DMS53 treated with DMSO at 0.1 percent for 48 hours (cell line): Measurements from ENCODE around the gene SLU7.

Experiments used
- DNase-seq: peaks from one replicate; lab custom pipeline; 2025; ENCODE audit not compliant: unreplicated experiment; lab: John Stamatoyannopoulos, UW

SLU7 gene

GRCh38 chr5:160420331-160420610 is 1.4 kb upstream of the SLU7 start:
- DNase-seq, result no peak

- peak; percentile 32 for DNase-seq
Observed at GRCh38 chr5:160419458-160420330, 813 bp upstream of the SLU7 start.

- DNase-seq, result peak; percentile 94
Observed at GRCh38 chr5:160399402-160400353, 19.2 kb downstream of the SLU7 start, which contains the start of gene FAM200C. TSS of gene FAM200C (minus strand) at chr5:160400054. CDS start at chr5:160395490, 4,564 bp downstream.

DNA sequence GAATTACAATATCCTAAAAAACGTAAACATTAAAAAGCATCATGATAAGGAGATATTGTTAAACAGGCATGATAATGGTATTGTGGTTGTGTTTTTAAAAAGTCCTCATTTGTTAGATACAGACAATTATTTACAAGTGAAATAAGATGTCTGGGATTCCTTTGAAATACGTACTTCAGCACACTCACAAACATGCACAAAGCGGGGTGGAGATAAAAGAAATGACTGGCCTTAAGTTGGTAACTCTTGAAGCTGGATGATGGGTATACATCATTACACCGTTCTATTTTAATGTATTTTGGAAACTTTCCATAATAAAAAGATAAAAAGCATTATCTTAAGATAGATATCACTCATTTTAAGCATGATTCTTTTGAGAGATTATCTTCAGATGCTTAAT is 20.1 kb downstream of the SLU7 start:
- no peak for DNase-seq

GRCh38 chr5:160397492-160397891 is 21.4 kb downstream of the SLU7 start:
- DNase-seq, result no peak

GRCh38 chr5:160395111-160395510 is 23.8 kb downstream of the SLU7 start:
- DNase-seq, result no peak

- DNase-seq, result peak; percentile 25
Observed at GRCh38 chr5:160390787-160391696, 27.8 kb downstream of the SLU7 start.

- no peak for DNase-seq
Observed at GRCh38 chr5:160387445-160387844, 31.4 kb downstream of the SLU7 start.

- DNase-seq, result no peak
Observed at GRCh38 chr5:160385496-160385895, 33.4 kb downstream of the SLU7 start.

- no peak for DNase-seq
Observed at GRCh38 chr5:160384681-160385080, 34.2 kb downstream of the SLU7 start.

DNA sequence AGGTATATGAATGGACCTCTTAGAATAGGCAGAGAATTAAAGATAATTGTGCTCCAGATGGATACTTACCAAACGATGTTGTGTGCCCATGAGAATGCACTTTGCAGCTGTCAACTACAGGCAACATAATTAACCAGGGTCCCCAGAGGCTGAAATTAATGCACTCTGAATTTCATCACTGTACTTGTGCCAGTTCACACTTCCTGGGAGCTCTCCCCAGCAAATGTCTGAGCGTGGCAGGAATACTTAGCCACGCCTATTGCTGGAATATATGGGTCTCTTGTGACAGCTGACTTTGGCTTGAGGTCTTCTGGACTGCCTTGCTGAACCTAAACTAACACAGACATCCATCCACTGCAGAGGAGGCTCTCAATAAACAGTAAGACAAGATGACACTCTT is 36.5 kb downstream of the SLU7 start:
- DNase-seq, result no peak

DNA sequence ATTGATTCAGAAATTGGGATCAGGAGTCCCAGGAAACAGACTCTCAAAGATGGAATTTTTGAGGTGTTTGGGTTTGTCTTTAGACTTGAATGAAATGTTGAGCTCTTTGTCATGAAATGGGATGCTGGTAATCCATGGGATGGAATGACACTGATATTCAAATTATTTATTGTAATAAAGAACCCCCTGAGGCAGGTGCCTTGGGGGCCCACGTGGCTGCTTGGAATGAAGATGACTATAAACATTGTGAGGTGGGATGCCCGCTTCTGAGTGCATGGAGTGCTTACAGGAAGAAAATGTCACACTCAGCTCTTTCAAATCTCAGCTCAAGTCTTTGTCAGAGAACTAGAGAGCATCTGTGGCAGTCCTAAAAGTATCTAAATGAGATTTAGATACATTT is 38.8 kb downstream of the SLU7 start:
- DNase-seq, result no peak

DNA sequence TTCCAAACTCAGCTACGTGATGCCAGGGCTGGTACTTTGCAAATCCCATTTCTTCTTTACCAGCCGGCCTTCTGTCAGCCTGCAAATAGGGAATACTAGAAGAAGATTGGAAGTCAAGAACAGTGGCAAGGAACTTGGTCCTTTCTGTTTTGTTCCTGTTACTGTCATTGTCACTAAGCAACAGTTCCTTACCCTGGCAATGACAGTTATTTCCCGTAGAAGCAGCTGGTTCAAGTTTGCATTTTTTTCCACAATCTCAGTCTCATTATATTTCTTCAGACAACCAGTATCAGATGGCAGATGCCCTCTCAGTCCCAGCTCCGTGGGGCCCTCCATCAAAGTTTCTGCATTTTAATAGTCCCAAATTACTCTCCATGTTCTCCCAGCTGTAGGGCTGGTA is 39.4 kb downstream of the SLU7 start:
- no peak for DNase-seq

DNA sequence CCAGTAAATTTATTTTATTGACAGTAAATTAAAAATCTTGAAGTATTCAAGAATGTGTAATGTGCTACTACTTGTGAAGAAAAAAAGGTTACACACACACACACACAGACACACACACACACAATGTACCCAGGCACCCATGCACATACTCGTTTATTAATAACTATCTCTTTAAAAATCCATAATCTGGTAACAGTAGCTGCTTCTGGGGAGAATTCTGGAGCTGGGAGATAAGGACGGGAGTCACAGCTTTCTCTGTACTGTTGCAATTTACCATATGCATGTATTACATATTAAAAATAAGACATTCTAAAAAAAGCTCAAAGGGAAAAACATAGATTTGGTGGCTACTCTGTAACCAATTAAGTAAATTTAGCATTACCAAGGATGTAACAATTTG is 40.6 kb downstream of the SLU7 start:
- DNase-seq, result no peak

DNA sequence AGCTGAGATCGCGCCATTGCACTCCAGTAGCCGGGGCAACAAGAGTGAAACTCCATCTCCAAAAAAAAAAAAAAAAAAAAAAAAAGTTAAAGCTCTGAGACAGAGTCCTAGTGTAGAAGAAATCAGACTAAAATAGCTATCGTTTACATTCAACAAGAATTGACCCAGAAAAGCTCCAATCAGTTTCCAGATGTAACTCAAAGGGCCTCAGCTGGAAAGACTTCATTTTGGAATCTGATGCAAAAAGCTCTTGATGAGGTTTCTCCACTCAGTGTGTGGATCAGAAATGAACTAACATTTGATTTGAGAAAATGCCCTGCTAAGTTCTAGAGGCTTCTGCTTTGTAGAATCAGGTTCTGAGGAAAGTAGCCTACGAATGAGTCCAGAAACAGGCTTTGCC is 41.2 kb downstream of the SLU7 start:
- DNase-seq, result no peak

DNA sequence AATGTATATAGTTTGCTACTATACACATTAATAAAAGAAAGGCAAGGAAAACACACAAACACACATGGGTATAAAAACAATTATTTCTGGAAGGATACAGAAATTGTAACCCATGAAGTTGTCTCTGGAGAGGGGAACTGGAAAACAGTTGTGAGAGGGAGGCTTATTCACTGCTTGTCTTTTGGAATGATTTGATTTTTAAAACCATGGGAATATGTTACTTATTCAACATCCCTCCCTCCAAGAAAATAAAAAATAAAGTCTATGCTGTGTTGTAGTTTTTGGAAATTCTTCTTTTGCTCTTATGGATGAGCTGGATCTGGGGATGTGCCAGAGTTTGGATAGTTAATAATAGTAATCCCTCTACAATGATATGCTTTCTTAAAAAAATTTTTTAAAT is 42.5 kb downstream of the SLU7 start:
- DNase-seq, result no peak

DNA sequence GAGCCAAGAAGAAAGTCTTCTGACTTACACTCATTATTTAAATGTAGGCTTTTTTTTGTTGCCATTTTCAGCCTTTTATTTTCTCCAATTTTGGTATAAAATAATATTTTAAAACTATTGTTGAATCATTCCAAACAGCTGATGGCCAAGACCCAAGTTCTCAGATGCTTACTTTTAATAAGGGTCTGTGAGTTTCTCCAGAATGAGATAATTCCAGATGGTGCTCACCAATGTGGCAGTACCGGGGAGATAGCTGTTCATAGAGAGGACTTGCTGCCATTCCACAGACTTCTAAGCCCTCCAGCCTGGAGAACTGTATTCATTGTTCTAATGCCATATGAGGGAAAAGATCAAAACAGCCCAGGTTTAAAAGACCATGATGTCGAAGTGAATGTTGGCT is 43.2 kb downstream of the SLU7 start:
- no peak for DNase-seq

- no peak for DNase-seq
Observed at GRCh38 chr5:160375166-160375565, 43.7 kb downstream of the SLU7 start.

GRCh38 chr5:160371294-160371693 is 47.6 kb downstream of the SLU7 start:
- no peak for DNase-seq

DNA sequence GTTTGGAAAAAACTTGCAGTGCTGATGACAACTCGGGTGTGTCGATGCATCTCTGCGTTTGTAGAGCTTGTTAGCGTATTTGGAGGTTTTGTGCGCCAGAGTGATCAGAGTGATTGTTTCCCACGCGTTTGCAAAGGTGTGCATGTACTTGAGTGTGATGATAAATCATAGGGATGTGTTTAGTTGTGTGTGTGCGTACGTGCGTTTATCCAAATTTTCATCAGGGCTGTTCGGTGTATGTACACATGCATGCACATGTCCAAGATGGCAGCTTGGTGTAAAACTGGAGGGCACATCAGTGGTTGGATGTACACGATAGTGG is 48.2 kb downstream of the SLU7 start:
- DNase-seq, result no peak
